Measurements from ENCODE around the gene TRIM52. TPM values are rescaled to one million over a fixed set of nuclear protein-coding genes. Genes with fewer than 3 reads are reported as not detected.

TRIM52 gene
- total RNA-seq, 1 experiment from 2014 or later, result 7.8 TPM

DNA sequence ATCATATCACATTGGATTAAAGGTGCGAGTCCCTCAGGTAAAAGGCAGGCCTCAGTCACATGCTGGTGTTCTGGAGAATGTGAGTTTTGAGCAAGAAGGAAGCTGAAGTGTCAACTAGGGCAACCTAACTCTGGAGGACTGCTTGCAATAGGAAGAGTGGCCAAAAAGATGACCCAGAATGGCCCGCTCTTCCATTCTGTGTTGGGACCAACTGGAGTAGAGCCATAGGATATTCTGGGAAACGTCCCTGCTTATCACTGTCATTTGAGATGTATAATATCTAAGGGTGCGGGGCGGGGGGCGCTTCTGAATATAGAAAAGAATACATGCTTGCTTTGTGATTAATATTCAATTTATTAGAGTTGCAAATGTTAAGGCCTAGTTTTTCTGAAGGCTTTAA lies 48.9 kb downstream of the TRIM52 start:
- DNase-seq (ENCODE audit: low spot score), result no peak
- ChIA-PET CTCF (interaction anchor here (0.6 to 1.1 kb wide), 2 partner anchors 17 to 352 kb away, joined by 3 read pairs; no protein-coding TSS in a partner anchor), POLR2A (no interaction called here)
- no peak overlapping the region for H3K27ac Mint-ChIP-seq
- no peaks in the 10 kb centered on the region for H3K9me3 Mint-ChIP-seq
- peaks cover 19% of the 10 kb centered on the region for H3K27me3 Mint-ChIP-seq (ENCODE audit: low read depth)
- H3K4me3 Mint-ChIP-seq, result no peak overlapping the region
- TF ChIP-seq, protein P1, sequence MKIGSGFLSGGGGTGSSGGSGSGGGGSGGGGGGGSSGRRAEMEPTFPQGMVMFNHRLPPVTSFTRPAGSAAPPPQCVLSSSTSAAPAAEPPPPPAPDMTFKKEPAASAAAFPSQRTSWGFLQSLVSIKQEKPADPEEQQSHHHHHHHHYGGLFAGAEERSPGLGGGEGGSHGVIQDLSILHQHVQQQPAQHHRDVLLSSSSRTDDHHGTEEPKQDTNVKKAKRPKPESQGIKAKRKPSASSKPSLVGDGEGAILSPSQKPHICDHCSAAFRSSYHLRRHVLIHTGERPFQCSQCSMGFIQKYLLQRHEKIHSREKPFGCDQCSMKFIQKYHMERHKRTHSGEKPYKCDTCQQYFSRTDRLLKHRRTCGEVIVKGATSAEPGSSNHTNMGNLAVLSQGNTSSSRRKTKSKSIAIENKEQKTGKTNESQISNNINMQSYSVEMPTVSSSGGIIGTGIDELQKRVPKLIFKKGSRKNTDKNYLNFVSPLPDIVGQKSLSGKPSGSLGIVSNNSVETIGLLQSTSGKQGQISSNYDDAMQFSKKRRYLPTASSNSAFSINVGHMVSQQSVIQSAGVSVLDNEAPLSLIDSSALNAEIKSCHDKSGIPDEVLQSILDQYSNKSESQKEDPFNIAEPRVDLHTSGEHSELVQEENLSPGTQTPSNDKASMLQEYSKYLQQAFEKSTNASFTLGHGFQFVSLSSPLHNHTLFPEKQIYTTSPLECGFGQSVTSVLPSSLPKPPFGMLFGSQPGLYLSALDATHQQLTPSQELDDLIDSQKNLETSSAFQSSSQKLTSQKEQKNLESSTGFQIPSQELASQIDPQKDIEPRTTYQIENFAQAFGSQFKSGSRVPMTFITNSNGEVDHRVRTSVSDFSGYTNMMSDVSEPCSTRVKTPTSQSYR (CRISPR knock-in tag; IDR thresholded peaks at IDR 0.05), result no peak
- no peak for TF ChIP-seq JAZF1 (CRISPR knock-in tag; IDR thresholded peaks at IDR 0.05)
- TF ChIP-seq, protein P2, sequence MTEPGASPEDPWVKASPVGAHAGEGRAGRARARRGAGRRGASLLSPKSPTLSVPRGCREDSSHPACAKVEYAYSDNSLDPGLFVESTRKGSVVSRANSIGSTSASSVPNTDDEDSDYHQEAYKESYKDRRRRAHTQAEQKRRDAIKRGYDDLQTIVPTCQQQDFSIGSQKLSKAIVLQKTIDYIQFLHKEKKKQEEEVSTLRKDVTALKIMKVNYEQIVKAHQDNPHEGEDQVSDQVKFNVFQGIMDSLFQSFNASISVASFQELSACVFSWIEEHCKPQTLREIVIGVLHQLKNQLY (CRISPR knock-in tag; IDR thresholded peaks at IDR 0.05), result no peak
- no peak for TF ChIP-seq ZNF416 (CRISPR knock-in tag; IDR thresholded peaks at IDR 0.05)
- no peak for TF ChIP-seq MYBL2 (CRISPR knock-in tag; IDR thresholded peaks at IDR 0.05)
- TF ChIP-seq TEAD4 (CRISPR knock-in tag; IDR thresholded peaks at IDR 0.05), result no peak
- TF ChIP-seq, protein P3, sequence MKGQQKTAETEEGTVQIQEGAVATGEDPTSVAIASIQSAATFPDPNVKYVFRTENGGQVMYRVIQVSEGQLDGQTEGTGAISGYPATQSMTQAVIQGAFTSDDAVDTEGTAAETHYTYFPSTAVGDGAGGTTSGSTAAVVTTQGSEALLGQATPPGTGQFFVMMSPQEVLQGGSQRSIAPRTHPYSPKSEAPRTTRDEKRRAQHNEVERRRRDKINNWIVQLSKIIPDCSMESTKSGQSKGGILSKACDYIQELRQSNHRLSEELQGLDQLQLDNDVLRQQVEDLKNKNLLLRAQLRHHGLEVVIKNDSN (CRISPR knock-in tag; IDR thresholded peaks at IDR 0.05), result no peak
- no peak for TF ChIP-seq SMAD4 (CRISPR knock-in tag; IDR thresholded peaks at IDR 0.05)
- TF ChIP-seq, protein P4, sequence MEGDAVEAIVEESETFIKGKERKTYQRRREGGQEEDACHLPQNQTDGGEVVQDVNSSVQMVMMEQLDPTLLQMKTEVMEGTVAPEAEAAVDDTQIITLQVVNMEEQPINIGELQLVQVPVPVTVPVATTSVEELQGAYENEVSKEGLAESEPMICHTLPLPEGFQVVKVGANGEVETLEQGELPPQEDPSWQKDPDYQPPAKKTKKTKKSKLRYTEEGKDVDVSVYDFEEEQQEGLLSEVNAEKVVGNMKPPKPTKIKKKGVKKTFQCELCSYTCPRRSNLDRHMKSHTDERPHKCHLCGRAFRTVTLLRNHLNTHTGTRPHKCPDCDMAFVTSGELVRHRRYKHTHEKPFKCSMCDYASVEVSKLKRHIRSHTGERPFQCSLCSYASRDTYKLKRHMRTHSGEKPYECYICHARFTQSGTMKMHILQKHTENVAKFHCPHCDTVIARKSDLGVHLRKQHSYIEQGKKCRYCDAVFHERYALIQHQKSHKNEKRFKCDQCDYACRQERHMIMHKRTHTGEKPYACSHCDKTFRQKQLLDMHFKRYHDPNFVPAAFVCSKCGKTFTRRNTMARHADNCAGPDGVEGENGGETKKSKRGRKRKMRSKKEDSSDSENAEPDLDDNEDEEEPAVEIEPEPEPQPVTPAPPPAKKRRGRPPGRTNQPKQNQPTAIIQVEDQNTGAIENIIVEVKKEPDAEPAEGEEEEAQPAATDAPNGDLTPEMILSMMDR (IDR thresholded peaks at IDR 0.05), result no peak
- TF ChIP-seq CBFB (CRISPR knock-in tag; IDR thresholded peaks at IDR 0.05; ENCODE audit: low read depth), result no peak
- TF ChIP-seq NFE2L1 (CRISPR knock-in tag; IDR thresholded peaks at IDR 0.05), result no peak
- no peak for TF ChIP-seq ZNF396 (CRISPR knock-in tag; IDR thresholded peaks at IDR 0.05; ENCODE audit: borderline replicate concordance)
- no peak for TF ChIP-seq GRHL2 (CRISPR knock-in tag; IDR thresholded peaks at IDR 0.05; ENCODE audit: insufficient replicate concordance, severe bottlenecking)
- no peak for TF ChIP-seq FOXK1 (CRISPR knock-in tag; IDR thresholded peaks at IDR 0.05)
- TF ChIP-seq HMGA2 (CRISPR knock-in tag; IDR thresholded peaks at IDR 0.05), result no peak
- TF ChIP-seq, protein P5, sequence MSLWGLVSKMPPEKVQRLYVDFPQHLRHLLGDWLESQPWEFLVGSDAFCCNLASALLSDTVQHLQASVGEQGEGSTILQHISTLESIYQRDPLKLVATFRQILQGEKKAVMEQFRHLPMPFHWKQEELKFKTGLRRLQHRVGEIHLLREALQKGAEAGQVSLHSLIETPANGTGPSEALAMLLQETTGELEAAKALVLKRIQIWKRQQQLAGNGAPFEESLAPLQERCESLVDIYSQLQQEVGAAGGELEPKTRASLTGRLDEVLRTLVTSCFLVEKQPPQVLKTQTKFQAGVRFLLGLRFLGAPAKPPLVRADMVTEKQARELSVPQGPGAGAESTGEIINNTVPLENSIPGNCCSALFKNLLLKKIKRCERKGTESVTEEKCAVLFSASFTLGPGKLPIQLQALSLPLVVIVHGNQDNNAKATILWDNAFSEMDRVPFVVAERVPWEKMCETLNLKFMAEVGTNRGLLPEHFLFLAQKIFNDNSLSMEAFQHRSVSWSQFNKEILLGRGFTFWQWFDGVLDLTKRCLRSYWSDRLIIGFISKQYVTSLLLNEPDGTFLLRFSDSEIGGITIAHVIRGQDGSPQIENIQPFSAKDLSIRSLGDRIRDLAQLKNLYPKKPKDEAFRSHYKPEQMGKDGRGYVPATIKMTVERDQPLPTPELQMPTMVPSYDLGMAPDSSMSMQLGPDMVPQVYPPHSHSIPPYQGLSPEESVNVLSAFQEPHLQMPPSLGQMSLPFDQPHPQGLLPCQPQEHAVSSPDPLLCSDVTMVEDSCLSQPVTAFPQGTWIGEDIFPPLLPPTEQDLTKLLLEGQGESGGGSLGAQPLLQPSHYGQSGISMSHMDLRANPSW (CRISPR knock-in tag; conservative IDR thresholded peaks at IDR 0.05; ENCODE audit: low read depth), result no peak
- TF ChIP-seq, protein P6, sequence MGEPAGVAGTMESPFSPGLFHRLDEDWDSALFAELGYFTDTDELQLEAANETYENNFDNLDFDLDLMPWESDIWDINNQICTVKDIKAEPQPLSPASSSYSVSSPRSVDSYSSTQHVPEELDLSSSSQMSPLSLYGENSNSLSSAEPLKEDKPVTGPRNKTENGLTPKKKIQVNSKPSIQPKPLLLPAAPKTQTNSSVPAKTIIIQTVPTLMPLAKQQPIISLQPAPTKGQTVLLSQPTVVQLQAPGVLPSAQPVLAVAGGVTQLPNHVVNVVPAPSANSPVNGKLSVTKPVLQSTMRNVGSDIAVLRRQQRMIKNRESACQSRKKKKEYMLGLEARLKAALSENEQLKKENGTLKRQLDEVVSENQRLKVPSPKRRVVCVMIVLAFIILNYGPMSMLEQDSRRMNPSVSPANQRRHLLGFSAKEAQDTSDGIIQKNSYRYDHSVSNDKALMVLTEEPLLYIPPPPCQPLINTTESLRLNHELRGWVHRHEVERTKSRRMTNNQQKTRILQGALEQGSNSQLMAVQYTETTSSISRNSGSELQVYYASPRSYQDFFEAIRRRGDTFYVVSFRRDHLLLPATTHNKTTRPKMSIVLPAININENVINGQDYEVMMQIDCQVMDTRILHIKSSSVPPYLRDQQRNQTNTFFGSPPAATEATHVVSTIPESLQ (CRISPR knock-in tag; IDR thresholded peaks at IDR 0.05), result no peak
- TF ChIP-seq, protein P7, sequence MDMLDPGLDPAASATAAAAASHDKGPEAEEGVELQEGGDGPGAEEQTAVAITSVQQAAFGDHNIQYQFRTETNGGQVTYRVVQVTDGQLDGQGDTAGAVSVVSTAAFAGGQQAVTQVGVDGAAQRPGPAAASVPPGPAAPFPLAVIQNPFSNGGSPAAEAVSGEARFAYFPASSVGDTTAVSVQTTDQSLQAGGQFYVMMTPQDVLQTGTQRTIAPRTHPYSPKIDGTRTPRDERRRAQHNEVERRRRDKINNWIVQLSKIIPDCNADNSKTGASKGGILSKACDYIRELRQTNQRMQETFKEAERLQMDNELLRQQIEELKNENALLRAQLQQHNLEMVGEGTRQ (CRISPR knock-in tag; IDR thresholded peaks at IDR 0.05), result no peak
- TF ChIP-seq, protein P8, sequence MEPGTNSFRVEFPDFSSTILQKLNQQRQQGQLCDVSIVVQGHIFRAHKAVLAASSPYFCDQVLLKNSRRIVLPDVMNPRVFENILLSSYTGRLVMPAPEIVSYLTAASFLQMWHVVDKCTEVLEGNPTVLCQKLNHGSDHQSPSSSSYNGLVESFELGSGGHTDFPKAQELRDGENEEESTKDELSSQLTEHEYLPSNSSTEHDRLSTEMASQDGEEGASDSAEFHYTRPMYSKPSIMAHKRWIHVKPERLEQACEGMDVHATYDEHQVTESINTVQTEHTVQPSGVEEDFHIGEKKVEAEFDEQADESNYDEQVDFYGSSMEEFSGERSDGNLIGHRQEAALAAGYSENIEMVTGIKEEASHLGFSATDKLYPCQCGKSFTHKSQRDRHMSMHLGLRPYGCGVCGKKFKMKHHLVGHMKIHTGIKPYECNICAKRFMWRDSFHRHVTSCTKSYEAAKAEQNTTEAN (CRISPR knock-in tag; IDR thresholded peaks at IDR 0.05), result no peak
- ATAC-seq, result no peak
- H3K36me3 Mint-ChIP-seq, result 0 out of 2 replicates have a peak, but pooled peaks cover 3% of the 10 kb centered on the region
- peaks cover 16% of the 10 kb centered on the region for H3K4me1 Mint-ChIP-seq
